GM23338 (cell line): ENCODE data around the gene FANCC. TPM values are rescaled to one million over a fixed set of nuclear protein-coding genes. Genes with fewer than 3 reads are reported as not detected.

Experiments used
- microRNA counts: library from miRNA; unstranded; fragments of <30 nt; microRNA quantifications from one replicate; lab custom pipeline; 2017
- microRNA-seq: library from miRNA; unstranded; fragments of <30 nt; microRNA quantifications from one replicate; pipeline ENCODE4, GENCODE V29; 2017
- polyA plus RNA-seq: library from polyadenylated mRNA; unstranded; fragments of >200 nt; fragmentation: Nextera tagmentation; extraction: Ambion mirVana; gene quantifications from 2 replicates; pipeline ENCODE4 v1.2.1, GENCODE V29; 2016
- small RNA-seq: library from RNA; depleted of rRNA; stranded (forward); fragments of <200 nt; gene quantifications from one replicate; pipeline ENCODE3, GENCODE V24; 2014; ENCODE audit warnings: low replicate concordance
- total RNA-seq: library from RNA; depleted of rRNA; stranded (reverse); fragments of >200 nt; shearing (Covaris generic); gene quantifications from 2 replicates; pipeline ENCODE4 v1.2.3, GENCODE V29; 2014; rRNA removed
- TF ChIP-seq, protein P1 (sequence below), 2 experiments: fragments of 200-600 bp in 1 of 2; sonication (generic) in 1 of 2; conservative IDR thresholded peaks; 2 replicates each; pipeline versions ENCODE4 v1.5.1 to v1.6.1; 2016 to 2017; ENCODE audit warnings: antibody characterized with exemption in 2 of 2, low read depth in 2 of 2, mild to moderate bottlenecking in 2 of 2, moderate library complexity in 1 of 2
- TF ChIP-seq, protein P2 (sequence below): IDR thresholded peaks from one replicate; pipeline ENCODE4 v1.6.1; 2018; ENCODE audit warnings: antibody characterized with exemption; ENCODE audit not compliant: unreplicated experiment

The FANCC gene
- total and polyA plus RNA-seq, 2 experiments from 2014 or later: 7.8 to 18.1 TPM

DNA sequence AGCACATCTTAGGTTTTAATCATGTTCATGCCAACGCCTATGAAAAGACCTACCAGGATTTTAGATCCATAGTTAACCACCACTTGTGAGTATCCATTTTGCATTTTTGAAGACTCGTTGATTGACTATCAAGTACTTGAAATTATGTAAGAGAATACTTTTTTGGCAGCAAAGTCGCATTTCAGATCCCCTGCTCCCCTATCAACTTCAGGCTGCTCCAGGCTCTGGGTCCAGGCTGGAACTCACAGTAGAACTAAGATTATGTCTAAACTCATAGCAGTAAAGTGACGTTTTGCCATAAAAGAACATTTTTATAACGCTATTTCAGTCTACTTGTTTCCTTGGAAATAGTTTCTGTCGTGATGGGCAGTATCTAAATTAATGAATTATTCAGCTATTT lies 267.7 kb downstream of the FANCC start (continued):
- TF ChIP-seq, protein P1, sequence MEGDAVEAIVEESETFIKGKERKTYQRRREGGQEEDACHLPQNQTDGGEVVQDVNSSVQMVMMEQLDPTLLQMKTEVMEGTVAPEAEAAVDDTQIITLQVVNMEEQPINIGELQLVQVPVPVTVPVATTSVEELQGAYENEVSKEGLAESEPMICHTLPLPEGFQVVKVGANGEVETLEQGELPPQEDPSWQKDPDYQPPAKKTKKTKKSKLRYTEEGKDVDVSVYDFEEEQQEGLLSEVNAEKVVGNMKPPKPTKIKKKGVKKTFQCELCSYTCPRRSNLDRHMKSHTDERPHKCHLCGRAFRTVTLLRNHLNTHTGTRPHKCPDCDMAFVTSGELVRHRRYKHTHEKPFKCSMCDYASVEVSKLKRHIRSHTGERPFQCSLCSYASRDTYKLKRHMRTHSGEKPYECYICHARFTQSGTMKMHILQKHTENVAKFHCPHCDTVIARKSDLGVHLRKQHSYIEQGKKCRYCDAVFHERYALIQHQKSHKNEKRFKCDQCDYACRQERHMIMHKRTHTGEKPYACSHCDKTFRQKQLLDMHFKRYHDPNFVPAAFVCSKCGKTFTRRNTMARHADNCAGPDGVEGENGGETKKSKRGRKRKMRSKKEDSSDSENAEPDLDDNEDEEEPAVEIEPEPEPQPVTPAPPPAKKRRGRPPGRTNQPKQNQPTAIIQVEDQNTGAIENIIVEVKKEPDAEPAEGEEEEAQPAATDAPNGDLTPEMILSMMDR (conservative IDR thresholded peaks at IDR 0.05; ENCODE audit: low read depth in 2 of 2): no peak
- TF ChIP-seq, protein P2, sequence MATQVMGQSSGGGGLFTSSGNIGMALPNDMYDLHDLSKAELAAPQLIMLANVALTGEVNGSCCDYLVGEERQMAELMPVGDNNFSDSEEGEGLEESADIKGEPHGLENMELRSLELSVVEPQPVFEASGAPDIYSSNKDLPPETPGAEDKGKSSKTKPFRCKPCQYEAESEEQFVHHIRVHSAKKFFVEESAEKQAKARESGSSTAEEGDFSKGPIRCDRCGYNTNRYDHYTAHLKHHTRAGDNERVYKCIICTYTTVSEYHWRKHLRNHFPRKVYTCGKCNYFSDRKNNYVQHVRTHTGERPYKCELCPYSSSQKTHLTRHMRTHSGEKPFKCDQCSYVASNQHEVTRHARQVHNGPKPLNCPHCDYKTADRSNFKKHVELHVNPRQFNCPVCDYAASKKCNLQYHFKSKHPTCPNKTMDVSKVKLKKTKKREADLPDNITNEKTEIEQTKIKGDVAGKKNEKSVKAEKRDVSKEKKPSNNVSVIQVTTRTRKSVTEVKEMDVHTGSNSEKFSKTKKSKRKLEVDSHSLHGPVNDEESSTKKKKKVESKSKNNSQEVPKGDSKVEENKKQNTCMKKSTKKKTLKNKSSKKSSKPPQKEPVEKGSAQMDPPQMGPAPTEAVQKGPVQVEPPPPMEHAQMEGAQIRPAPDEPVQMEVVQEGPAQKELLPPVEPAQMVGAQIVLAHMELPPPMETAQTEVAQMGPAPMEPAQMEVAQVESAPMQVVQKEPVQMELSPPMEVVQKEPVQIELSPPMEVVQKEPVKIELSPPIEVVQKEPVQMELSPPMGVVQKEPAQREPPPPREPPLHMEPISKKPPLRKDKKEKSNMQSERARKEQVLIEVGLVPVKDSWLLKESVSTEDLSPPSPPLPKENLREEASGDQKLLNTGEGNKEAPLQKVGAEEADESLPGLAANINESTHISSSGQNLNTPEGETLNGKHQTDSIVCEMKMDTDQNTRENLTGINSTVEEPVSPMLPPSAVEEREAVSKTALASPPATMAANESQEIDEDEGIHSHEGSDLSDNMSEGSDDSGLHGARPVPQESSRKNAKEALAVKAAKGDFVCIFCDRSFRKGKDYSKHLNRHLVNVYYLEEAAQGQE: no peak

MicroRNAs within 50 kb of the gene (microRNA counts, 767-probe panel; counts per million panel counts)
- microRNA hsa-miR-23b-3p (lab: Ali Mortazavi, UCI) (not detected), microRNA hsa-miR-27b-3p (lab: Ali Mortazavi, UCI) (5,990 counts per million, percentile 28 among the panel's probes with 10 or more counts)

Small RNAs within 50 kb of the gene (microRNA-seq; reads per million reads assigned to microRNA genes)
- gene MIR23B (395 reads per million, percentile 82 among the genes with 10 or more reads in this experiment), gene MIR24-1 (not detected), gene MIR27B (56.9 reads per million, percentile 58 among the genes with 10 or more reads in this experiment), gene MIR3074 (not detected), gene MIR6081 (not detected)

Small RNAs within 50 kb of the gene (small RNA-seq; reads per million reads assigned to genes)
- 1.8 reads per million, percentile 79 among the genes with 10 or more reads in this experiment for gene MIR23B
- gene MIR27B: 77.8 reads per million, percentile 99 among the genes with 10 or more reads in this experiment
- not detected for gene MIR3074
- not detected for gene MIR6081
- 24.6 reads per million, percentile 98 among the genes with 10 or more reads in this experiment for gene RNA5SP288

Other genes with a start within 250 kb of the FANCC start
- gene PTCH1, start 199.3 kb upstream of the FANCC start, total RNA-seq: 34.1 and 36.9 TPM in 2 replicates
- gene PTCH1, start 199.3 kb upstream of the FANCC start, polyA plus RNA-seq: 19.7 and 21.4 TPM in 2 replicates